Measurements from ENCODE around the gene ALDH1L1. TPM values are rescaled to one million over a fixed set of nuclear protein-coding genes. Genes with fewer than 3 reads are reported as not detected.

Gene ALDH1L1
- total RNA-seq, 1 donor from 2014 or later = 23.1 TPM

- intact Hi-C loops (cut with DNase I) = no loop called here
- DNase-seq (ENCODE audit: missing footprints) (peak; percentile 70), ATAC-seq (no peak)
These were observed 50.9 kb downstream of the ALDH1L1 start for GRCh38 chr3:126129398-126129891.

- intact Hi-C loops (cut with DNase I) = no loop called here
- ATAC-seq (no peak), DNase-seq (ENCODE audit: missing footprints) (no peak)
These were observed 51.6 kb downstream of the ALDH1L1 start for GRCh38 chr3:126128504-126129397.

DNA sequence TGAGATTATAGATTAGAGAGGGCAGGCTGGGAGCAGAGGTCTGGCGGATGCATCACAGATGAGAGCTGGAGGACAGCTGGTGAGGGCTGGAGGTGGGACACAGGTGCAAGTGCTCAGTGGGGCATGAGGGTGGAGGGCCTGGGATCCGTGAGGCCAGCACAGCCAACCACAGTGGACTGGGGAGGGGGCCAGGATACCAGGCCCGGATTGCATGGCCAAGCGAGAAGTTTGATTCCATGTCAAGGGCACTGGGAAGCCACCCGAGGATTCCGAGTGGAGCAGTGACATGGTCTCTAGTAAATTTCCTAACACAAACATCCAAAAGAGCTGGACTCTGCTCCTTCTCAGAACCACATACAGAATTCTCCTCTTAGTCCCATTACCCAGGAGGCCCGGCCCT is 52.5 kb downstream of the ALDH1L1 start:
- intact Hi-C loops (cut with DNase I) = no loop called here
- ATAC-seq = no peak
- DNase-seq (ENCODE audit: missing footprints) = no peak

DNA sequence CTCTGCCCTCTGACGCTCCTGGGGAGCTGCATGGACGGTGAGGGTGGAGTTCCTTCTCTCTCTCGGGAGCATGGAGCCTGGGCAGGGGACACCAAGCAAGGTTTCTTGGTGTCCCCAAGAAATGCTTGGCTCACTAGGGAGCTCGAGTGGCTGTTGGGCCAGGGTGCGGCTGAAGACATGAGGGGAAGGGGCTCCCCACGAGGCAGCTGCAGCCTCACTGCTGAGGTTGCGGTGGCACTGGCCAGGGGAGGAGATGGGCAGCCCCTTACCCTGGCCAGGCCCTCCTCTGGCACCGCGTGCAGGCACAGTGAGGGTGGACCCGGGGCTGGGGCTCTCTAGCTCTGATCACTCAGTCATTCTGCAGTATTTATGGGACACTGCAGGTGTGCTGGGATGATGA is 52.9 kb downstream of the ALDH1L1 start:
- DNase-seq (ENCODE audit: missing footprints) = no peak
- intact Hi-C loops (cut with DNase I) = no loop called here
- no peak for ATAC-seq

DNA sequence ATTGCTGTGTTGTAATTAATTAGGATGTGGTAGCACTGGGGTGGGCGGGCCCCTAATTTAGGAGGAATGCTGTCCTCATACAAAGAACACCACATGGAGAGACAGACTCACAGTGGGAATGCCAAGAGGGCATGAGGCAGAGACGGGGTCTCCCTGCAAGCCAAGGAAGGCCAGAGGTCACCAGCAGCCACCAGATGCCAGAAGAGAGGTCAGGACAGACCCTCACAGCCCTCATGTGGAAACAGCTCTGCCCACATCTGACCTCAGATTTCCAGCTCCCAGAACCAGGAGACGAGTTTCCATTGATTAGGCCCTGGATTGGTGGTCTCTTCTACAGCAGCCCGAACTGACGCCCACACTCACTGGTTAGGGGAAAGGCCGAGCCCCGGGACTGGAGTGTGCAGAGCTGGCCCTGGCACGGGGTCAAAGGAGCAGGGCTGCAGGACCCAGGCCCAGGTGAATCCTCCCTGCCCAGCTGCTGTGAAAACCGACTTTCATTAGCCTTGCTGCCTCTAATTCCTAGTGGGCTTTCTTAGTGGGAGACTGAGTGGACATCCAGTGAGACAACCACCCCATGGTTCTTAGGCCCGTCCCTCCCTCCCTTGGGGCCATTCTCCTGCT is 53.5 kb downstream of the ALDH1L1 start:
- DNase-seq (ENCODE audit: missing footprints) = no peak
- intact Hi-C loops (cut with DNase I) = no loop called here

DNA sequence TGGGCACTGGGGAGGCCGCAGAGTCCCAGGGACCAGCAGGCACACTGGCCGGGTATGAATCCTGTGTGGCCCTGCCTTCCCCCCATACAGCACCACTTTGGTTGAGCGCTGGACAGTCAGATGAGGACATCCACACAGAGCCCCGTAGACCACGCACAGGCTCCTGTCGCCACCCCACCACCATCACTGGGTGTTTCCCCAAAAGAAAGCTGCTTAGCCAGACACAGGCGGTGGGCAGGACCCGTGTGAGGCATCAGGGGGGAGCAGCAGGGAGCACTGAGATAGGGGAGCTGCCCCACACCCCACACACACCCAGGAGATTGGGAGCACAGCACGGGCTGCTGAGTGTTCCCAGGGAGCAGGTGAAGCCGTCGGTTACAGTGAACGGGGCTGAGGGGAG is 54.1 kb downstream of the ALDH1L1 start:
- intact Hi-C loops (cut with DNase I) = no loop called here
- ATAC-seq (no peak), DNase-seq (ENCODE audit: missing footprints) (no peak)

More for the DNA sequence above, 53.5 kb downstream of the ALDH1L1 start:
- no peak for ATAC-seq

DNA sequence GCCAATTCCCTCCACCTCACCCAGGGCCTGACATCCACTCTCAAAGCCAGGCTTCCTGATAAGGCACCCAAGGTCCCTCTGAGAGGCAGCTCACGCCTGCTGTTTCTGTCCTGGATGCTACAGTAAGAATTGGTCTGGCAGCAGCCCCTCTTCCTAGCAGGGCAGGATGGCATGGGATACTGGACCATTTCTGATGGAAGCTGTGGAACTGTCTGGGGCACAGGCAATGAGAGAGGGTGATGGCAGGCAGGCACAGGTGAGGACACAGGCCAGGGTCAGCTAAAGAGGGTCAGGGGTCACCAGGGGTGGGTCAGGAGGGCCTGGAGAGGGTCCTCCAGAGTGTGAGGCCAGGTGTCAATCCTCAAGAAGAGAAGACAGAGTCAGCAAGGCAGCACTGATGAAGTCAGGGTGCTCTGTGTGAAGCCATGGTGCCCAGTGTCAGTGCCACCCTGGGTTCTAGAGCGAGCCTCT is 54.6 kb downstream of the ALDH1L1 start:
- ATAC-seq (no peak), DNase-seq (ENCODE audit: missing footprints) (no peak)
- intact Hi-C loops (cut with DNase I) = no loop called here

GRCh38 chr3:126125341-126125740 is 55.0 kb downstream of the ALDH1L1 start:
- ATAC-seq (no peak), DNase-seq (ENCODE audit: missing footprints) (no peak)
- intact Hi-C loops (cut with DNase I) = no loop called here

GRCh38 chr3:126124896-126125295 is 55.5 kb downstream of the ALDH1L1 start:
- intact Hi-C loops (cut with DNase I) = no loop called here
- ATAC-seq = no peak
- no peak for DNase-seq (ENCODE audit: missing footprints)

DNA sequence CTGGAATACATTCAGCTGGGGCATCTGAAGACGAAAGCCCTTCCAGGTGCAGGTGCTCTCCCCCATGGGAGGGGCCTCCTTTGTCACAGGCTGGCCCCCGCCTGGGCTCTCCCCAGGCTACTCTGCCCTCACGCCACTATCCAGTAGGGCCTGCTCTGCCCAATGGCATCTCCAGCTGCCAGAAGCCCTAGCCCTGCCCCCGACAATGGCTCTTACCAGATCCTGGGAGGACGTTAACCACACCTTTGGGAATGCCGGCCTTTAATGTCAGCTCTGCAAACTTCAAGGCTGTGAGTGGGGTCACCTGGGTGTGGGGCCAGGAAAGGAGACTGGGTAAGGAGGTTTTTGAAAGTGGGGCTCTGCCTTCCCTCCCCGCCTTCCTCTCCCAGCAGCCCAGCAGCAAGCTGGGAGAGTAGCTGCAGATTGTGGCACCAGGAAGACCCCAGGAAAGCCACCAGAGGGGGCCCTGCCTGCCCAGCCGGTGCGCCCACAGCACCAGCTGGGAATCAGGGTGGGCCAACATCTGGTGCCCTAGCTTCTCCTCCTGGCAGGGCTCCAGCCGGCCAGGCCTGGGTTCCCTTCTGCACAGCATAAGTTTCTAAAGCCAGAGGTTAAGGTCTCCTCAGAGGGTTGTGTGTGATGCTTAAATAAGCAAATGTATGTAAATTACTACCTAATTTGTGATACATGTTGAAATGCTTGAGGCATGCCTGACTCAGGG is 56.1 kb downstream of the ALDH1L1 start:
- ATAC-seq = no peak
- DNase-seq (ENCODE audit: missing footprints) = no peak
- intact Hi-C loops (cut with DNase I) = no loop called here

GRCh38 chr3:126121632-126122031 is 58.8 kb downstream of the ALDH1L1 start:
- ATAC-seq (no peak), DNase-seq (ENCODE audit: missing footprints) (no peak)
- intact Hi-C loops (cut with DNase I) = no loop called here

DNA sequence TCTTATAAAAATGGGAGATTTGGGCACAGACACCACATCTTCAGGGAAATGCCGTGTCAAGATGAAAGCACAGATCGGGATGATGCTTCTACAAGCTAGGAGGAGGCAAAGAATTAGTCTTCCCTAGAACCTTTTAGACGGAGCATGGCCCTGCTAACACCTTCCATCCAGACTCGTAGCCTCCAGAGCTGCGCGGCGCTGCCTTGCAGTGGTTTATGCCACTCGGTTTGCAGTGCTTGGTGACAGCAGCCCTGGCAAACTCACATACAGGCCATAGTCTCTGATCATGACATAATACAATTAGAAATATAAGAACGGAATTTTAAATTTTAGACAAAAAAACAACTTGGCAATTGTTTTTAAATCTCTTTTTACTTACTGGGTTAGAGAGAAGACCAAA is 59.3 kb downstream of the ALDH1L1 start:
- DNase-seq (ENCODE audit: missing footprints) (no peak), ATAC-seq (no peak)

GRCh38 chr3:126119976-126120375 is 60.4 kb downstream of the ALDH1L1 start:
- ATAC-seq (no peak), DNase-seq (ENCODE audit: missing footprints) (no peak)
- intact Hi-C loops (cut with DNase I) = no loop called here

More for the DNA sequence above, 59.3 kb downstream of the ALDH1L1 start:
- intact Hi-C loops (cut with DNase I) = no loop called here

DNA sequence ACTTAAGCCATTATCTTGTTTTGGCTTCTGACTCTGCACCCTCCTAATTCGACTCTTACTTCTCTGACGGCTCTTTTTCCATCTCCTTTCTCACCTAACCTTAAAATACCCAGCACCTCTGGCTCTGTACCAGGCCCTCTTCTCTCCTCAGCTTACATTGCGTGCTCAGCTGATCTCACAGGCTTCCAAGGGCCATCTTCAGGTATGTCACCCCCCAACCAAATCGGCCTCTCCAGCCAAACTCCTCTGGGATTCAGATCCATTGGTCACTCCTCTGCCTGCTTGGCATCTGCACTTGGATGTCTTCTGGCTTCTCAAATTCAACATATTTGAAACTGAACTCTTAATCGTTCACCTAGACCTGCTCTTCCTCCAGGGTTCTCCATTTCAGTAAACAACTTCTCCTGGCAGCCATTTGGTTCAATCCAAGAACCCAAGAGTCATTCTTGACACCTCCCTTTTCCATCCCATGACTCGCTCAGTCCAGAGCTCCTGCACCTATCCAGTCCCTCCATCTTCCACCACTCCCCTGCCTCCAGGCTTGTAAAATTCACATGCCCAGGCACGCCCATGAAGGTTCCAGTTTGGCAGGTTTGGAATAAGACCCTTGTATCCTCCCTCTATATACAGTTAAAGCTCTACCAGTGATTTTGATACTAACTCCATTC is 61.2 kb downstream of the ALDH1L1 start:
- intact Hi-C loops (cut with DNase I) = no loop called here
- ATAC-seq (no peak), DNase-seq (ENCODE audit: missing footprints) (no peak)

DNA sequence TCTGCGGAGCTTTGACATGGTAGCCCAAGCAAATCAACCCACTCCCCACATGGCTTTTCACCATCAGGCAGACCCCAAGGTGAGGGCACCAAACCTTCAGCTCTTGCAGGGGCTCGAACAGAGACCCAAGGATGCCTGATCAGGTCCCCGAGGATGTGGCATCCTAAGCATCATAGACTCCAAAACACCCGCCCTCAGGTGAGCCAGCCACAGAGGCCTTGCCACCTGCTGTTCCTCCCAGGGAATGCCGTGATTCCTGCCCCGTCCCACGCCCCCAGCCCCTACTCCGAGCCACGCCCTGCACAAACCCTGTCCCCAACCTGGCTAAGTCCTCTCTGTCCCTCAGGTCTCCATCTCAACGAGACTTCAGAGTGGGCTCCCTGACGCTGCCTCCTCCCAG is 61.8 kb downstream of the ALDH1L1 start:
- DNase-seq (ENCODE audit: missing footprints) (no peak), ATAC-seq (no peak)
- intact Hi-C loops (cut with DNase I) = no loop called here

DNA sequence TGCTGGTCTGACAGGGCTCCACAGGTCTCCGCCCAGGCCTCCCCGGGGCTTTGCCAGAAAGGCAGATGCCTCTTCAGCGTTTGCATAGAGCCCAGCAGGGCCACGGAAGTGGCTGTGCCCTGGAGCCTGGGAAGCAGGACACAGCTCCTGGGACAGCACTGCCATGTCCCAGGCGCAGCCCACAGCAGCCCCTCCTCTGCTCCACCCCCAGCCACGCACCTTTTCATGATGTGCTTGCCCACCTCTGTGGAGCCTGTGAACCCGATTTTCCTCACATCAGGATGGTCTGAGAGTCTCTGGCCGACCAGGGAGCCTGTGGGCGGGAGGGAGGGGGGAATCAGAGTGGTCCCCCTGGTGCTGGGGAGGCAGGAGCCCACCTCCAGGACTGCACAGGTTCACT is 62.6 kb downstream of the ALDH1L1 start:
- ATAC-seq = no peak
- intact Hi-C loops (cut with DNase I) = no loop called here
- peak; percentile 64 for DNase-seq (ENCODE audit: missing footprints)

DNA sequence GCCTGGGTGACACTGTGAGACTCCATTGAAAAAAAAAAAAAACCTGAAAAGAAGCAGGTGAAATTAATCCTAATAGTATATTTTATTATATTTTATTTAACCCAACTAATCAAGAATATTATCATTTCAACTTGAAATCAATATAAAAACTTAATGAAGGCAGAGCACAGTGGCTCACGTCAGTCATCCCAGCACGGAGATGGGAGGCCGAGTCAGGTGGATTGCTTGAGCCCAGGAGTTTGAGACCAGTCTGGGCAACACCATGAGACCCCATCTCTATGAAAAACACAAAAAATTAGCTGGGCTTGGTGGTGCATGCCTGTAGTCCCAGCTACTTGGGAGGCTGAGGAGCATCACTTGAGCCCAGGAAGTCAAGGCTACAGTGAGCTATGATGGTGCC is 63.2 kb downstream of the ALDH1L1 start:
- no peak for ATAC-seq
- DNase-seq (ENCODE audit: missing footprints) = no peak
- intact Hi-C loops (cut with DNase I) = no loop called here

- DNase-seq (ENCODE audit: missing footprints) (no peak), ATAC-seq (no peak)
- intact Hi-C loops (cut with DNase I) = no loop called here
These were observed 63.9 kb downstream of the ALDH1L1 start for GRCh38 chr3:126116526-126116925.

Measured in Right ventricle myocardium inferior (tissue), 1 donor.